ENCODE data around the gene TSPAN33.
A peak's percentile ranks its signal among the peaks of the same experiment; 100 is the strongest.
"Not testable (repeated sequence)": the region's sequence is repeated elsewhere in the genome, so short reads cannot be mapped to it uniquely, and the experiment has no call there.

Gene TSPAN33

GRCh38 chr7:129173861-129174260 is 29.4 kb downstream of the TSPAN33 start:
- DNase-seq, result not testable (repeated sequence)

- no peak for DNase-seq
Observed at GRCh38 chr7:129176916-129177710, 32.6 kb downstream of the TSPAN33 start.

GRCh38 chr7:129184981-129185670 is 40.6 kb downstream of the TSPAN33 start:
- DNase-seq, result no peak

- DNase-seq, result no peak
Observed at GRCh38 chr7:129186749-129187260, 42.3 kb downstream of the TSPAN33 start.

GRCh38 chr7:129187681-129188371 is 43.3 kb downstream of the TSPAN33 start:
- no peak for DNase-seq

GRCh38 chr7:129188372-129188891 is 43.9 kb downstream of the TSPAN33 start, which contains the start of gene SMO:
Gene SMO, plus strand, starts transcription at chr7:129188633. Its CDS starts 519 bp downstream, at chr7:129189152.
- peak in 1 of 2 experiments; percentile 26 for DNase-seq

- DNase-seq, result no peak
Observed at GRCh38 chr7:129188892-129189660, 44.6 kb downstream of the TSPAN33 start.

GRCh38 chr7:129189661-129190310 is 45.3 kb downstream of the TSPAN33 start:
- no peak for DNase-seq

GRCh38 chr7:129191272-129191671 is 46.8 kb downstream of the TSPAN33 start:
- DNase-seq, result no peak

GRCh38 chr7:129193892-129194291 is 49.4 kb downstream of the TSPAN33 start:
- DNase-seq, result no peak

GRCh38 chr7:129197771-129198170 is 53.3 kb downstream of the TSPAN33 start:
- DNase-seq, result no peak

GRCh38 chr7:129199406-129199805 is 54.9 kb downstream of the TSPAN33 start:
- DNase-seq, result no peak

GRCh38 chr7:129202058-129202777 is 57.7 kb downstream of the TSPAN33 start:
- no peak for DNase-seq

- no peak for DNase-seq
Observed at GRCh38 chr7:129203050-129203741, 58.7 kb downstream of the TSPAN33 start.

- no peak for DNase-seq
Observed at GRCh38 chr7:129205126-129205818, 60.8 kb downstream of the TSPAN33 start.

GRCh38 chr7:129205987-129206785 is 61.7 kb downstream of the TSPAN33 start:
- DNase-seq, result no peak

GRCh38 chr7:129208667-129209066 is 64.2 kb downstream of the TSPAN33 start:
- no peak for DNase-seq

GRCh38 chr7:129209067-129209926 is 64.8 kb downstream of the TSPAN33 start:
- no peak for DNase-seq

All from NCI-H446 (cell line).